22Rv1 (cell line): ENCODE data around the gene EZH1.
A peak's percentile ranks its signal among the peaks of the same experiment; 100 is the strongest.

Experiments
- H3K27ac ChIP-seq: fragments of 450-650 bp; 2 replicates; pipeline ENCODE4 v1.5.1; 2017
- ZFX ChIP-seq: fragments of 450-650 bp; IDR thresholded peaks from 2 replicates; pipeline ENCODE4 v1.6.1; 2017; ENCODE audit warnings: antibody characterized with exemption, borderline replicate concordance
- TF ChIP-seq, protein P1 (sequence below): fragments of 450-650 bp; IDR thresholded peaks from 2 replicates; pipeline ENCODE4 v1.5.1; 2017; ENCODE audit warnings: mild to moderate bottlenecking

Gene EZH1

DNA sequence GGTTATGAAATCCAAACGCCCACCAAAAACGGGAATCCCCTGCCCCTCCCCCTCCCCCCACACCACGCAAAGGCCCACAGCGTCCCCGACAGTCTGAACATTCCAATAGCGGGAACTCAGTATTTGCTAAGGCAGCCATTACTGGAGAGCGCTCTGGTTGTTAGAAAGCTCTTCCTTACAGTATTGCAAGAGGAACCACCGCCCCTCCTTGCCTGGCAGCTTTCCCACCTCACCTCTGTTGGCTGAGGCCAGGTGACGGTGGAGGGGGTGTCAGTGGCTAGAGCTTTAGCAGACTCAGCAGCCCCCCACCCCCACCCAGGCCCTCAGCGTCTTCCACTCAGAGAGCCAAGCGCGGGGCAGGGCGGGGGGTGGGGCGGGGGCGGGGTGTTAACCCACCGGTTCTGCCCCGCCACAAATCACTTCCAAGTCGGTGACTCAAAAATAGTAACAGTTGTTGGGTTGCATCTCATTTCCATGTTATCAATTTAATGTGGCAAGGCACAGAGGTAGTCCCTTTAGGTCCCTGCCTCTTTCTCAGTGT, 65.8 kb downstream of the EZH1 start:
- peak overlapping the region; percentile 99 for H3K27ac ChIP-seq
- TF ChIP-seq, protein P1, sequence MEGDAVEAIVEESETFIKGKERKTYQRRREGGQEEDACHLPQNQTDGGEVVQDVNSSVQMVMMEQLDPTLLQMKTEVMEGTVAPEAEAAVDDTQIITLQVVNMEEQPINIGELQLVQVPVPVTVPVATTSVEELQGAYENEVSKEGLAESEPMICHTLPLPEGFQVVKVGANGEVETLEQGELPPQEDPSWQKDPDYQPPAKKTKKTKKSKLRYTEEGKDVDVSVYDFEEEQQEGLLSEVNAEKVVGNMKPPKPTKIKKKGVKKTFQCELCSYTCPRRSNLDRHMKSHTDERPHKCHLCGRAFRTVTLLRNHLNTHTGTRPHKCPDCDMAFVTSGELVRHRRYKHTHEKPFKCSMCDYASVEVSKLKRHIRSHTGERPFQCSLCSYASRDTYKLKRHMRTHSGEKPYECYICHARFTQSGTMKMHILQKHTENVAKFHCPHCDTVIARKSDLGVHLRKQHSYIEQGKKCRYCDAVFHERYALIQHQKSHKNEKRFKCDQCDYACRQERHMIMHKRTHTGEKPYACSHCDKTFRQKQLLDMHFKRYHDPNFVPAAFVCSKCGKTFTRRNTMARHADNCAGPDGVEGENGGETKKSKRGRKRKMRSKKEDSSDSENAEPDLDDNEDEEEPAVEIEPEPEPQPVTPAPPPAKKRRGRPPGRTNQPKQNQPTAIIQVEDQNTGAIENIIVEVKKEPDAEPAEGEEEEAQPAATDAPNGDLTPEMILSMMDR, result no peak
- no peak for TF ChIP-seq ZFX

DNA sequence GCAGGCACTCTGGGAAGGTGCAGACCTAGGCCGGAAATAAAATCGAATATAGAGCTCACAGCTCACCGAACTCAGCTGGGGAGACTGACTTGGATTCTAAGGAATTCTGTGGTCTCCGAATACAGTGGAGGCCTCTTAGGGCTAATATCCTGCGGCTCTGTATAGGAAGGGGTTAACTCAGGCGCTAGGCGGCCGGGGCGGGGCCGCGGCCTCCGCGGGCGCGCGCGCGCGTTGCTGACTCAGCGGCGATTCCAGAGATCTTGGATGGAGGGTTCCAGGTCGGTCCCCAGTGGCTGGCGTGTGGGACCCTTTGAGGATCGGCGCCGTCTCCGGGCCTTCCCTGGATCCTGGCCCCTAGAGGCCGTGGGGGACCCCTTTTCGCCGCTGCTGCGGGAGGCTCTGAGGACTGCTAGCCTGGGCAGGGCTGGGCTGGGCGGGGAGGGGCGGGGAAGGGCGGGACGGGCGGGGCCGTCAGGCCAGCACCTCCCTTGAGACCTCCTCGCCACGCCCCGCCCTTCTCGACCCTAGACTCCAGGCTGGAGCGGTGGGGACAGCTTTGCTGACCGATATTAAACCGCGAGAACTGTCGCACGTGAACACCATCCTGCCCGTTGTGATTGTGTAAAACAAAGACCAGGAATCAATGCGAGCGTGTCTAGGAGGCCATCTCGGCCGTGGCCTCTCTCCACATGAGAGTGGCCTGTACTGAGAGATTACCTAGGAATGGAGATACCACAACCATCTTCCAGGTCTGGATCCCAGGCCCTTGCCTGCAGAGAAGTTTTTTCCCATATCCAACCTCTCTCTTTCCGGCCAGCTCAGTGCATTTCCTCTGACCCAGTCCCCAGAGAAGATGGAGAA, 66.7 kb downstream of the EZH1 start:
- no peak for TF ChIP-seq ZFX
- TF ChIP-seq, protein P1, result no peak

DNA sequence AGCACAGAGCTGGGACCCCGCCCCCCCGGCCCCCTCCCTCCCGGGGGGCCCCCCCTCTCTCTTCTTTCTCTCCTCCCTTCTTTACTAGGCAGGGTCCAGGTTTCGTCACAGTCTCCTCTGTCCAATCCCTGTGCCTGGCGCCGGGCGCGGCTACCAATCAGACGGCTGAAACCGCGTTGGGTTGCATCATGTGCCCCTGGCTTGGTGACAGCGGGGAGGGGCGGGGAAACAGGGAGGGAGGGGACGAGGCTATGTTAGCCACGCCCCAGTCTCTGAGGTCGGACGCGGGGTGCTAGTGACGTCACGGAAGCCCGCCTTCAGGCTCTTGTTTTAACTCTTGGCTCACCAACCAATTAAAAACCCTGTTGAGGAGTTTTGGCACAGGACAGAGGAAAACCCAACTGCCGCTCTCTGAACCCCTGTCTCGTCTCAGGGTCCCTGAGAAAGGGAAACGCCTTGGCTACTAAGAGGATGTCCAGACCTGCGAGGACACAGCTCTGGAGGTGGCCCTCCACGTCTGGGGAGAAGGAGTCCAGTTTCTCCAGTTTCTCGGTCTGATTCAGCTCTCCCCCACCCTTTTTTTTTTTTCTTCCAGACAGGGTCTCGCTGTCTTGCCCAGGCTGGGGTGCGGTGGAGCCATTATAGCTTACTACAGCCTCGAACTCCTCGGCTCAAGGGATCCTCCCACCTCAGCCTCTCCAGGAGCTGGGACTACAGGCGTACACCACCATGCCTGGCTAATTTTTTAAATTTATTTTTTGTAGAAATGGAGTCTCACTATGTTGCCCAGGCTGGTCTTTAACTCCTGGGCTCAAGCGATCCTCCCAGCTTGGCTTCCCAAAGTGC, 67.6 kb downstream of the EZH1 start:
- peak overlapping the region; percentile 99 for H3K27ac ChIP-seq
- no peak for TF ChIP-seq ZFX
- TF ChIP-seq, protein P1, result no peak

More for the DNA sequence above, 66.7 kb downstream of the EZH1 start:
- peak overlapping the region; percentile 99 for H3K27ac ChIP-seq

DNA sequence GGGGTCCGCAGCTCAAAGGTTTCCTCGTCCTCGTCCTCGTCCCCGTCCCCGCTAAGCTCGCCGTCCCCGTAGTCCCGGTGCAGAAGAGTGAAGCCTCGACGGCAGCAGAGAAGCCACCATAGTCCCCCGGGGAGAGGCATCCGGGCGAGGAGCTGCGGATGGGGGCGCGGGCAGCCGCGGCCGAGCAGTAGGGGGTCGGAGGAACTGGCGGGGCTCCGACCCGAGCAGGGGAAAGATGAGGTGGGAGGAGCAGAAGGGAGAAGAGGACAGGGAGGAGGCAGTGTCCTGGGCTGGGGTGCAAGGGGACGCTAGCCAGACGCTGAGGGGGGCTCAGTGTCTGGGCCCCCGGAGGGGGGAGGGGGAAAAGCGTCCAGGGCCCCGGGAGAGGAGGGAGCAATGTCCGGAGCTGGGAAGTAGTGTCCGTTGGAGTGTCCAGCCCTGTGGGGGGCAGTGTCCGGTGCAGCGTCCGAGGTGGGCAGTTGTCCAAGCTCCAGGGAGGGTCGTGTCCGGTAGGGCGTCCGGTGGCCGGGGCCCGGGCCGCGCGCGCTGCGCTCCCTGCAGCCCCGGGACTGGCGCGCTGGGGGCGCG, 68.3 kb downstream of the EZH1 start, which contains the start of gene PLEKHH3:
TSS of gene PLEKHH3 (minus strand) at position 571 of the 588 bp plus-strand sequence. CDS start at position 140, 431 bp downstream.
- TF ChIP-seq ZFX, result no peak
- TF ChIP-seq, protein P1, result peak; percentile 26; the same call in 1 of the 2 replicates
- peak within 1 kb of the TSS; percentile 99 for H3K27ac ChIP-seq

DNA sequence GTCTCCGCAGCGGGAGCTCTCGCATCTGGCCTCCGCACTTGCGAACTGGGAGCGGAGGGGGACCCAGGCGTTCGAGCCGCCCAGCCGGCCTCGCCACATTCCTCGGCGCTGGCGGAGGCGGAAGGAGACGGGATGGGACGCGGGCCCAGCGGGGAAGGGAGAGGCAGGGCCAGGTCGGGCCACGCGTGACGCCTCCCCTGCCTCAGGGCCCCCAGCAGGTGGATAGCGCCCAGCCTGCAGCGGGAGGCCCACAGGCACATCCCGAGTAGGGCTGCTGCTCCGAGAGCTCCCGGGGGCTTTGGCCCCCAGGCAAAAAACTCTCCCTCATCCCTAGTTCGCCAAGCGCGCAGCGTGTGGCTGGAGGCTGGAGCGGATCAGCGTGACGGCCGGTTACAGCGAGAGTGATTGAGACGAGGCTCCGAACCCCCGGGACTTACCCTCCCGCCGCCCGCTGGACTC, 68.8 kb downstream of the EZH1 start:
- no peak for TF ChIP-seq ZFX
- TF ChIP-seq, protein P1, result no peak
- H3K27ac ChIP-seq, result peak overlapping the region; percentile 99

DNA sequence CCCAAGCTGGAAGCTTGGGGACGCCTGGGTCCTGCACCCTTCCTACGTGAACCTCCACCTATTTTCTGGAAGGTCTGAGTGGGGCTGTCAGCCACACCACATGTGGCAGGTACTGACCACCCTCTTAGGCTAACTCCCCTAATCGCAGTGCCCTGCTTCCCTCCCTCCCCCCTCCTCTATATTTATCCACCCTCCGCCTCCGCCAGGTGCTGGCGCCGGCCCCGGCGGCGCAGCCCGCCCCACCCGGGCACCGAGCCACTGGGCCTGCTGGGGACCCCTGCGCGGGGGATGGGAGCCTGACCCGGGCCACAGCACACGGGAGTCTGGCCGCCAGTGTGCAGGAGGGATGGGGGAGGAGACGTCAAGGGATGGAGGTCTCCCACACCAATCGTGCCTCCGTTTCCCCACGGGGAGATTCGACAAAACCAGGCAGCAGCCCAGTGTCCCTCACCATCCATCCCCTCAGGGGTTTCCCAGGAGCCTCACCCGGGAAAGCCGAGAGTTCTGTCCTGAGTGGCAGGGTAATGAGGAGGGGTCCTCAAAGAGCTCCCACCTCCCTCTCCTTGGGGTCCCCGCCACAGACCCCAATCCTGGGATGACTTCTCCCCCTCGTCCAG, 69.4 kb downstream of the EZH1 start:
- peak overlapping the region; percentile 99 for H3K27ac ChIP-seq
- TF ChIP-seq, protein P1, result no peak
- TF ChIP-seq ZFX, result no peak
